Activated CD4-positive, alpha-beta T cell treated with anti-CD3 and anti-CD28 coated beads, Interleukin-2, amount 50 U/mL, for 1 hour (primary cell): ENCODE data around the gene ANGPTL1.

Source experiments
- DNase-seq: peaks from one replicate; pipeline ENCODE4 v3.0.0-alpha.2; 2020

Gene ANGPTL1, protein sequence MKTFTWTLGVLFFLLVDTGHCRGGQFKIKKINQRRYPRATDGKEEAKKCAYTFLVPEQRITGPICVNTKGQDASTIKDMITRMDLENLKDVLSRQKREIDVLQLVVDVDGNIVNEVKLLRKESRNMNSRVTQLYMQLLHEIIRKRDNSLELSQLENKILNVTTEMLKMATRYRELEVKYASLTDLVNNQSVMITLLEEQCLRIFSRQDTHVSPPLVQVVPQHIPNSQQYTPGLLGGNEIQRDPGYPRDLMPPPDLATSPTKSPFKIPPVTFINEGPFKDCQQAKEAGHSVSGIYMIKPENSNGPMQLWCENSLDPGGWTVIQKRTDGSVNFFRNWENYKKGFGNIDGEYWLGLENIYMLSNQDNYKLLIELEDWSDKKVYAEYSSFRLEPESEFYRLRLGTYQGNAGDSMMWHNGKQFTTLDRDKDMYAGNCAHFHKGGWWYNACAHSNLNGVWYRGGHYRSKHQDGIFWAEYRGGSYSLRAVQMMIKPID

DNA sequence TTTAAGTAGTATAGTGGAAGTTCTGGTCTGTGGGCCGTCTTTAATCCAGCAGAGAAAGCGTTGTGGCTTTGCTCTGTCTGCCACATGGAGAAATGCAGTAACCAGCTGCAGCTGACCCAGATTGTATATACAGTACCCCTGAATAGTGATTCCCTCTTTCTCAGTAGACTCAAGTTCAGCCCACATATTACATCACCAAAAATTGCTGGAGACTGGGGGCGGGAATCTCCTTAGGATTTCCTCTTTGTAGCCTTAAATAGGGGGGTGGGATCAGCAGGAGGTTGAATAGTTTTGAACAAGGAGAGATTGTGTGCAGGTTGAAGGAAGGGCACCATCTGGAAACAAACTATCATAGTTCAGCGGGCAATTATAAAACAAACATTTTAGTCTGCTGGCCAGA, at the start of gene ANGPTL1:
Gene ANGPTL1 (minus strand): TSS at position 134 of the 400 bp plus-strand sequence. CDS start 5,301 bp downstream, outside the sequence.
- no peak for DNase-seq

DNA sequence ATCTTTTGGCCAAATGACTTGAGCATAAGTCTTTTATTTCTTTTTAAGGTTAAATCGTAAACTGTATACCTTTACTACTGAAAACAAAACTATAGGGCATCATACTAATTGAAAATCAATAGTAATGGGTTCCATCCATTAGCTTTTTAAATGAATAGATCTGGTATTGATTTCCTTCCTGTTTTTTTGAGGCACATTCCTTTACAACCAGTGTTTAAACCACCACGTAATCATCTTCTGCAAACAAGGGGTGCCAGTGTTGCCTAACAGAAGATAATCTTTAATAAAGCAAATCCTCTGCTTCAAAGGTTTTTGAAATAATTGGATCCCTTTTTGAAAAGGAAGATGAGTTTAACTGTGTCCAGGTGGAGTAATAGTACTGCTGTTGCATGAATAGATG, 48.7 kb upstream of the ANGPTL1 start:
- DNase-seq: no peak

DNA sequence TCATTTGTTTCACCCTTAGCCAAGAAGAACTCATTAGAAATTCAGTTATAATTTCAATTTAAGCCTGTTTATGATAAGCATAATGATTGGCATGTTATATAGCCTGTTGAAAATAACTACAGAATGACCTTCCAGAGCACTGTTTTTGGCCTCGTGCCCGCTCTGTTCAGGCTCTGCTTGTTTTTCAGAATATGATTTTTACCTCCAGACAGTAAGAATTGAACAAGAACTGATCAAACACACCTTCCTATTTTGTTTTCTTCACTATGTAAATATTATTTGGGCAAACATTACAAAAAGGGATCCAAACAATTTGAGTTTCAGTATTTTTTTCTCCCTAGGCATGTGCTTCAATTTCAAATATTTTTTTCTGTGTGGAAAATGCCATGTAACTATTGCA, 48.1 kb upstream of the ANGPTL1 start:
- DNase-seq: no peak

DNA sequence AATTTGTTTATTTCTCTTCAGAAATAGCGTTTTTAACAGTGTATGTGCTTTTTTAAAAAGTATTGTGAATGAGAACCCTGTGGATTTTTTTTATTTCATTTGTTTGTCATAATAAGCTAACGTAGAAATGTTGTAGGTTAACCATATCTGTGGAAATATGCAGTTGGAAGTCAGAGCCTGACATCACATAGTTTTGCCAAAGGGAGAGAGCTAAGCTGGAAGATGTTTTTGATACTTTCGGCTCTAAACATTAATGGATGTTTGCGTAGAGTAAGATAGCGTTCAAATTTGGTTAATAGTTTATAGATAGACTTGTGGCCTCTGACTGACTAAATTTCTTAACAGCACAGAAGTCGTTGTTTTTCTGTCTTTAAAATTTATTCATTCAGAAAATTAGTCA, 47.4 kb upstream of the ANGPTL1 start:
- DNase-seq: no peak

DNA sequence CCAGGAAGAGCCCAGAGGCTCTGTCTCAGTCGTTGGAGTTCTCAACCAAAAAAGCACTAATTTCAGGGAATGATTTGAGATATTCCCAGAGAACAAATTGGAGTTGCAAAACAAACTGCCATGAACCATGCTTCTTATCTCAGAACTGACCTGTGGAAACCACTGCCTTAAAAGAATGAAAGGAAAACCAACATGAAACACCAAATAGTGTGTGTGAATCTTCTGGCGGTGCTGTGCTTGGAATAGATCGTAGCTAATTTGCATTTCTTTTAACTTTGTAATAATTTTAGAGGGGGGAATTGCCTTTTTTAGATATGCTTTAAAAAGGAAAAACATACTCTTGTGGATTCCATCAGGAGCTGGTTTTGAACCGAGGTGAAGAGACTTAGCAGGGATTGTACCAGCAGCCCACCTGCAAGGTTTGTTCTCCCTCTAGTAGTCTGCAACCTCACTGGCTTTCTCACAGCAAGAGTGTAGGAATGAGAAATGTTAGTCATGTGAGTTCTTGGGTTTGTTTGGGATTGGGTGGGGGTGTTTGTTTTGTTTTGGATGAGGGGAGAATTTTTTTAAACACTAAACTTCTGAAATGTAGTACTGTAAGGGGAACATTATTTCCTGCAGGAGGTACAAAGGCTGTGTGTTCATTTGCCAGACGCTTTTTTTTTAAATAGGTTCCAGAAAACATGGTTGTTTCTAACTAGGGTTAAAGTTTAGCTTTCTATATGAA, 45.7 kb upstream of the ANGPTL1 start:
- no peak for DNase-seq

DNA sequence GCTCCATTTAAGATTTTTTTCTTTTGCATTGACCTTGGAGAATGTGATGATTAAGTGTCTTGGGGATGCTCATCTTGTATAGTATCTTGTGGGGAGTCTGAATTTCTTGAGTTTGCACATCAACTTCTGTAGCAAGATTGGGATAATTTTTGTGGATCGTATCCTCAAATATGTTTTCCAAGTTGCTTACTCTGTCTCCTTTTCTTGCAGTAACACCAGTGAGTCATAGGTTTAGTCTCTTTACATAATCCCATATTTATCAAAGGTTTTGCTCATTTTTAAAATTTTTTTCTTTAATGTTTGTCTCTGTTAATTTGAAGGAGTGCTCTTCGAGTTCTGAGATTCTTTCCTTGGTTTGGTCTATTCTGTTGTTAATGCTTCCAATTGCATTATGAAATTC, 41.7 kb upstream of the ANGPTL1 start:
- no peak for DNase-seq

DNA sequence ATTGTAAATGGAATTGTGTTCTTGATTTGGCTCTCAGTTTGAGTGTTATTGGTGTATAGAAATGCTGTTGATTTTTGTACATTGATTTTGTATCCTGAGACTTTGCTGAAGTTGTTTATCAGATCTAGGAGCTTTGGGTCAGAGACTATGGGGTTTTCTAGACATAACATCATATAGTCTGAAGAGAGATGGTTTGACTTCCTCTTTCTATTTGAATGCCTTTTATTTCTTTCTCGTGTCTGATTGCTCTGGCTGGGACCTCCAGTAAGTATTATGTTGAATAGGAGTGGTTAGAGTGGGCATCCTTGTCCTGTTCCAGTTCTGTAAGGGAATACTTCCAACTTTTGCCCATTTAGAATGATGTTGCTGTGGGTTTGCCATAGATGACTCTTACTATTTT, 39.1 kb upstream of the ANGPTL1 start:
- no peak for DNase-seq

DNA sequence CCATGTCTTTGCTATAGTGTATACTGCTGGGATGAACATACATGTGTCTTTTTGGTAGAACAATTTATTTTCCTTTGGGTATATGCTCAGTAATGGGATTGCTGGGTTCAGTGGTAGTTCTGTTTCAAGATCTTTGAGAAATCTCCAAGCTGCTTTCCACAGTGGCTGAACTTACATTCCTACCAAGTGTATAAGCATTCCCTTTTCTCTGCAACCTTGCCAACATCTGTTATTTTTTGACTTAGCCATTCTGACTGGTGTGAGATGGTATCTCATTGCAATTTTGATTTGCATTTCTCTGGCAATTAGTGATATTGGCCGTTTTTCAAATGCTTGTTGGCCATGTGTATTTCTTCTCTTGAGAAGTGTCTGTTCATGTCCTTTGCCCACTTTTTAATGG, 37.5 kb upstream of the ANGPTL1 start:
- DNase-seq: no peak

DNA sequence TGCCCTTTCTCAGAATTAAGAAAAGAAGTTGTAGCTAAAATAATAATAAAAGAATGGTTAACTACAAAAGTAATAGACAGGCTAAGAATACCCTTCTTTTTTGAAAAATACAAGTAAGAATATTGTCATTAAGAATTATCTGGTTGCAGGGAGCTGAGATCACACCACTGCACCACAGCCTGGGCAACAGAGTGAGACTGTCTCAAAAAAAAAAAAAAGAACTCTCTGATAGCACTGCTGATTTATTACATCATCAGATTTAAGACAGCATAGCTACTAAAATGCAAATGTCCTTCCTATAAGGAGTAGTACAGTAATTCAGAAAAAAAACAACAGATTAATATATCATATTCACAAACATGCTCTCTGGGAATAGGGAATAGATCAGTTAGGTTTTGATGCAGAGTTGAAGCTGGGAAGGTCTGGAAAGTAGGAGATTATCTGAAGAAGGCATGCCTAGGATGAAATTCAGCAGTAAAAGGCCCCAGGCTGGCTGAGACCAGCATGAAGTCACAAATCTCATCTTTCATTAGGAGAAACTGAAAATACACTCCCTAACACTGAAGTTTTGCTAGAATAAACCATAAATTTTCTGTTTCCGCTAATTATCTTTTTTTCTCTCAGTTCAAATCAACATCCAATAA, 30.7 kb upstream of the ANGPTL1 start:
- DNase-seq: no peak

DNA sequence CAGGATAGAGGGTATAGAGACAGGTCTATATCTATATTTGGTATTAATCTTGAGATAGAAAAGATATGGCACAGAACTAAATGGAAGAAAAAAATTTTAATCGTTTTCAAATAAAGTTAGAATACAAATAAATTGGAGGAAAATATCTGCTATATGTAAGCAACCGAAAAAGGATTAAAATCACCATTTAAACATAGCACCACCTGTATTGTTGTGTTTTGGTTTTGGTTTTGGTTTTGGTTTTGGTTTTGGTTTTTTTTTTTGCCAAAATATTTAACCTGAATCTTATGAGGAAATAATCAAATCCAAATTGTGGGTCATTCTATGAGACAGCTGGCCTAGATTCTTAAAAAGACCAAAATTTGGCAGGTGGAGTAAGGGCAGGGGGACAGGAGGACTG, 28.5 kb upstream of the ANGPTL1 start:
- DNase-seq: no peak

DNA sequence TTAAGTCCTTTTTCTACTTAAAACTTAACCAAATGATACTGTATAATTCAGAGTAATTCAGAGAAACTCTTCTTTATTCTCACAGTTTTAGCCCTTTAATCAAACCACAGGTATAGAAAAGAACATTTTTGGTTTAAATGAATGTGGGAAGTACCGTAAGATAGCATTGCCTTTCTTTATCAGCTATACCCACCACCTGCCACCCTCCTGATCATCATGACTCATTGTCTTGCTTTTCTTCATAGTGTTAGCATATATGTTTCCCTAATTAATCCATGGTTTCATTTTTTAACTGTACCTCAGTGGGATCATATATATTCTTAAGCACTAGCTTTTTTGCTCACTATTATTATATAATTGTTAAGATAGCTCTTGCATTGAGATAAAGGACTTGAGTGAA, 27.5 kb upstream of the ANGPTL1 start:
- no peak for DNase-seq

DNA sequence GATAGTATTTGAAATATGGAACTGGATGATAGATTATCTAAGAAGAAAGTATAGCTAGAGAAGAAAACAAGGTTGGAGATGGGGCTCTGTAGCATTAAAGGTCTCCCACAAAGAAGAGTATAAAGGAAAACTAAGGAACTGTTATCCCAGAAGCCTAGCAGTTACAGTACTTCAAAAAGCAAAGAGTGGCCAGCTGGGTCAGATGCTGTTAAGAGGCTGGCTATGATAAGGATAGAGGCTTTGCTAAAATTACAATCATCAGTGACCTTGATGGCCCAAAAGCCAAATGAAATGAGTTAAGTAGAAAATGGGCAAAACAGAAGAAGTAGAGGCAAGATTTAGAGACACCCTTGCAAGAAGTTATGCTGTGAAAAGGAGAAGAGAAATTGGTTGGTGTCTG, 25.1 kb upstream of the ANGPTL1 start:
- no peak for DNase-seq

DNA sequence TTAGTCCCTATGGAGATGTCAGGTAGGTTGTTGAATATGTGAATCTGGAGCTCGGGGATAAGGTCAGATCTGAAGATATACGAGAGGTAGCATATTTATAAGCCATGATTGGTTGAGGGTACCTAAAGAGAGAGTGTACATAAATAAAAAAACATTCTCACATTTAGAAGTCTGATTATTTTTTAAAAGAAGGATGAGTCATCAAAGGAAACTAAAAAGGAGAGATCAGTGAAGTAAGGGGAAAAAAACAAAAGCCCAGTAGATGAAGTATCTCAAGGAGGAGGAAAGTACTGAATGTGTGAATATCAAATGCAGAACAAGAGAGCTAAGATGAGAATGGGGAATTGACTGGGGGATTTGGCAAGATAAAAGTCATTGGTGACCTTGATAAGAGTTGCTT, 15.7 kb upstream of the ANGPTL1 start:
- no peak for DNase-seq

DNA sequence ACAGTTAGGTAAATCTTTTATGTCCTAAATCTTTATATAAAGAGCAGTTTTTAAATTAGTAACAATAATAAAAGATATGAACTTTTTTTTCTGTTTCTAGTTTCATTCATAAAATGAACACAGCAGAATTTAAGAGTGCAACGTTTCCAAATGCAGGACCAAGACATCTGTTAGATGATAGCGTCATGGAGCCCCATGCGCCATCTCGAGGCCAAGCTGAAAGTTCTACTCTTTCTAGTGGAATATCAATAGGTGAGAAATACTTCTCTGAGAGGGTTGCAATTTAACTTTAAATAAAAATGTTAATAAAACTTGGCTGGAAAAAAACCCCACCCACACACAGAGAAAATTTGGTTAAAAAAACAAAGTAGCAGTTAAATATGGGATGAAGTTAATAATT, 15.0 kb upstream of the ANGPTL1 start:
- no peak for DNase-seq

DNA sequence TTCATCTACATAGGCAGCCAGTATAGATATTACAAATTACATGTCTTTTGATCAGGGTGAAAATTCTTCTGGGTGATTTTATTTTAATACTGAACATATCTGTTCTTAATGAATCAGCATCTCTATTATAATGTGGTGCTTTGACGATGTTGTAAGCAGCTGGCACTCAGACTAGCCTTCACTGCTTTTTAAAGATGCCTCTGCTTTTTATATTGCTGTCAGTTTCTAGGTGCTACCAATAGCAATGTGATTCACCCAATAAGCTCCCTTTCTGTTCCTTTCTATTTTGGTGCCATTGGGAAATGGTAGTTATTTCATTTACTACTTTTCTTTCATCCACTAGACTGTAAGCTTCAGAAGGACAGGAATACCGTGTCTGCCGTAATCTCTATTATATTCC, 11.1 kb upstream of the ANGPTL1 start:
- DNase-seq: no peak

DNA sequence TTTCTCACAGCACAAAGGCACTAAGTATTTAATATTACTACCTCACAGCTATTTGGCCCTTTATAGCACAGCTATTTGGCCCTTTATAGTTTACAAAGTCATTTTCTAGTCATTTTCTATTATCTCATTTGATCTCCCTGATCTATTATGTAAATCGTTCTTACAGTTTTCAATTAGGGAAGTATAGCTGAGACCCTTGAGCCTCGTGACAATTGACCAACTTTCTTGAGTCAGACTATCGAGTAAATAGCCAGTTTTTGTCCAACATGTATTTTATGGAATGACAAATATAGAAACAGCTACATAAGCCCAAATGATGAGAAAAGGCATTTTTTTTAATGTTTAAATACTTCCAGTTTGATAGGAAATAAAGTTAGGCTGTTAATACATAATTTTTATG, 7.0 kb upstream of the ANGPTL1 start:
- no peak for DNase-seq

DNA sequence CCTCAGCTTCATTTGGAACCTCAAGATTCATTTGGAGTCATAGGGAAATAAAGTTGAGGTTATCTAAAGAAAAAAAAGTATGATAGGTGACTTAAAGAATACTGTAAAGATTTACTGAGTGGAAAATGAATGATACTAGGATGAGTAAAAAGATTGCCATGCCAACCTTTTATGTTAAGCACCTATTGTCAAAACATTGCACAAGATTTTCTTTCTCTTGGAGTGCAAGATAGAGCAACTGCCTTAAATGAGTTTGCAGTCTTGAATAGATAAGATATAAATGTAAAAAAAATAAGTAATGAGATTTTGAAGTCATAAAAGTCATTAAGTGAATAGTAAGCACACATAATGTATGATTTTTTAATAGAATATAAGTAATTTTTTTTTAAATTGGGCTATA, 5.1 kb upstream of the ANGPTL1 start:
- DNase-seq: no peak

DNA sequence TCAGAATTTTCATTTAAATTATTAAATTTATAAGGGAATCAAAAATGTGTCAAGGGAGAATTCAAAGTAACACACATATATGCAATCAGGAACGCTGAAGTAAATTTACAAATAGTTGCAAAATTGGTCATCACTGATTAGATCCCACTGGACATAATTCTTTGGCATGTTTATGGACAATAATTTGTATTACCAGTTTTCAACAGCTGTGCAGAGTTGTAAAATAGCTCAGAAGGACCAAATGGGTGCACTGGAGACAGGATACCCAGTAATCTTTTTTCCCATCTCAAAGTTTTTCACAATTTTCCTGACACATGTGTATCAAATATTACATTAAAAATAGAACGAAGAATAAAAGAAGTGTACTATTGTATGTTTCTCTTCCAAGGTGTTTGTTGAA, 4.1 kb upstream of the ANGPTL1 start:
- DNase-seq: no peak

DNA sequence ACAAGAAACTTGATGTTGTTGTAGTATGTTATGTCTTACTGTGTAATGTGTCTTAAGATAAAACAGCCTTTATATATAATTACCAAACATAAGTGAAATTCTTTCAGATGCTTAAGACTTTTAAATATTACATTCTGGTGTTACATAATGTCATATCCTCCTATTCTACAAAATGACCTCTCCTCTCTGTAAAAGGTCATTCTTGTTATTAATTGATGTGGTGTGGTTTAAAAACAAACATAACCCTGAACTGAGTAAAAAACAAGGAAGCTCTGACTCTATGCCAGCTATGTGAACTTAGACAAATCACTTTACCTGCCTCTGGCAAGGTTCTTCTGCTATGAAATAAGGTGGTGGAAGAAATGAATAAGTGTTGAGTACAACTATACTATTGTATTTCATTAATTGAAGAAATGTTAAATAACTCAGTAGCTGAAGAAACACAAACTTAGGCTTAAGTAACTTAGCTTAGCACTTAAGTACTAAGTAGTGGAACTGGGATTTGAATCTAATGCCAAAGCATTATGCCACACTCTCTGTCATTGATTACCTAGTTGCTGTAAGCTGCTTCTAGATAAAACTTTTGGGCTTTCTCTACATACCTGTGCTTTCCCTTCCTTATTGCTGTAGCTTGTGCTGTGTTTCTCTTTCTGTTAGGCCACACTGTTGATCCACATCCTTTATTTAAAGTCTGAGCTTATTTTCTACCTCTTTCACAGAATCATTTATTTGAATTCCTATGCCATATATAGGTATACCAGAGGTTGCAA, 859 bp upstream of the ANGPTL1 start:
- no peak for DNase-seq

DNA sequence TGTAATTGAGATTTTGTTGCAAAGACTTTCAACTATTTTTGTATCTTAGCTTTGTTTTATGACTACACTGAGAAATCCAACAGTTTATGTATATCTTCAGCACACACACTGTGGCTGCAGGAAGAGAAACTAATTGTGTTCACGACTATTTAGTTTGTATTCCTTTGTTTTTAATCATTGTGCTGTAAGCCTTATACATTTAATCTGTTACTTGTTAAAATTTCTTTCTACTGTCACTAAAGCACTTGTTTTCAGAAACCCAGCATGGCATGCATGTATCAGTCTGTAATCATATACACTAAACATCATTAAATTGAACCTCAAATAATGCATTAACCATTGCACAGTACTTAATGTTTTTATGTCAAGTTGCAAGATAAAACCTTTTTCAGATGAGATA, 656 bp downstream of the ANGPTL1 start:
- DNase-seq: no peak

DNA sequence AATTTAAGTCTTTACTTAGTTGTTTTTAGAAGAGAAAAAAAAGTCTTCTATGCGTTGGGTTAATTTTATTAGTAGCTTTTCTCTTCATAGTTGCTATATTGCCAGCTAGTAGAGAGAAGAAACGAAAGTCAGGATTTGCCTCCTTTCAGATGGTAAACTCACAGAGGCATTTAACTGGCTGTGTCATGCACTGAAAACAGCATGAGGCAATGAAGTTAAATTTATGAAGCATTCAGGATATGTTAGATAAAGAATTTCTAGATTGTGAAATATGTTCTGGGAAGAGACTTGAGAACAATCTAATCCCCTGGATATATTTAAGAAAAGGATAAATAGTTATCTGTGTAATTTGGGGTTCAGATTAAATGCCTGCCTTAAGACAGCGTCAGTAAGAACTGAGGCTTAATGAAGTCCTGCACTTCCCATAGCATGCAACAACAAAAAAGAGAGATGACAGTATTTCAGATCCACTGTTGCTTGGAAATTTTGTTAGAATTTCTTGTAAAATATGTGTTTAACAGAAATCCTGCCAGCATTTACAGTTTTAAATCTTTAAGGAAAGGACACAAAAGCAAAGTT, 1.7 kb downstream of the ANGPTL1 start:
- no peak for DNase-seq

DNA sequence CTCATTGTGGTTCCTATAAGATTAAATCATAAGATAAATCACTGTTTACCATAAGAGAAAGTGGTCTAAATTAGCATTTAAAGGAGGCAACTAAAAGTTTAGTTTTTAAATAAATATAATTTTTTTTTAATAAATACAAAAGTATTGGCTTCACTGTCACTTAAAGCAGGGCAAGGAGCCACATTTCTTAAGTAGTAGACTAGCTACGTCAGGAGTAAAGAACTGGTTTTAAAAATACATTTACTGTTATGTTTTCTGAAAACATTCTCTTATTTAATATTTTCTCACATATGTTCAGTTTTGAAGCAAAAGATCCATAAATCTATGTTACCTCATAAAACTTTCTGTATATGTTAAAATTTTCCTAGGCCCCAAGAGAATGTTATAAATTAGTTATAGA, 2.2 kb downstream of the ANGPTL1 start:
- DNase-seq: no peak

DNA sequence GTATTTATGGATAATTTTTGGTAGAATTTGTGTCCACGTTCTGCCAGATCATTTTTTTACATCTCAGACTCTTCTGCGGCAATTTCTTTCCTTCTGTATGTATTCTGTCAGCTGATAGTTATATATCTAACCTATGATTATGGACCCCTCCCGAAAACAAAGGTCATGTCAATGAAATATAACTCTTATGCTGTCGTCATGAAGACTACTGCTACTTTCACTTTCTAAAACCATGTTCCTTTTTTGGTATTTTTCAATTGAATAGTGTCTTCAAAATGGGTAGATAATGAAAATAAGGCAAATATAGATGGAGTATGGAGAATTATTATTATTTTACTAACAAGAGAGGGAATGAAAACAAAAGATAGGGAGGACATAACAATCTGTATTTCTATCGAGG, 3.2 kb downstream of the ANGPTL1 start:
- no peak for DNase-seq
